Spleen (tissue), 11 donors: ENCODE results near the gene TOM1L2. TPM values are rescaled to one million over a fixed set of nuclear protein-coding genes. Genes with fewer than 3 reads are reported as not detected.
"Not testable (repeated sequence)": the region's sequence is repeated elsewhere in the genome, so short reads cannot be mapped to it uniquely, and the experiment has no call there.

Experiments used
- DNase-seq: peaks from one replicate; pipeline ENCODE4 v3.0.0-alpha.2; 2020
- H3K27ac ChIP-seq, 8 donors: fragments of 200-600 bp; sonication (generic) in 7 of 8; 1 replicate in 4 of 8; 2 replicates in 4 of 8; pipeline versions ENCODE4 v1.5.0 to v1.8.0; 2016 to 2021; ENCODE audit warnings: inconsistent platforms in 4 of 8, mild to moderate bottlenecking in 4 of 8, moderate library complexity in 1 of 8
- H3K27me3 ChIP-seq, 7 donors: fragments of 200-600 bp; sonication (generic) in 6 of 7; replicated peaks in 1 of 7; 1 replicate in 4 of 7; 2 replicates in 3 of 7; pipeline versions ENCODE4 v1.5.0 to v1.8.0; 2016 to 2021; ENCODE audit warnings: inconsistent platforms in 3 of 7, mild to moderate bottlenecking in 1 of 7
- H3K36me3 ChIP-seq, 6 donors: fragments of 200-600 bp; sonication (generic) in 5 of 6; 1 replicate in 4 of 6; 2 replicates in 2 of 6; pipeline versions ENCODE4 v1.5.0 to v1.8.0; 2016 to 2021; ENCODE audit warnings: inconsistent platforms in 2 of 6
- H3K4me1 ChIP-seq, 6 donors: fragments of 200-600 bp; sonication (generic) in 5 of 6; 1 replicate in 3 of 6; 2 replicates in 3 of 6; pipeline versions ENCODE4 v1.5.0 to v1.8.0; 2016 to 2021; ENCODE audit warnings: inconsistent platforms in 3 of 6
- H3K4me3 ChIP-seq, 8 donors: fragments of 200-600 bp; sonication (generic) in 7 of 8; 1 replicate in 4 of 8; 2 replicates in 4 of 8; pipeline versions ENCODE4 v1.5.0 to v1.8.0; 2016 to 2021; ENCODE audit warnings: inconsistent platforms in 4 of 8, mild to moderate bottlenecking in 4 of 8, moderate library complexity in 2 of 8
- H3K9me3 ChIP-seq, 8 donors: fragments of 200-600 bp; sonication (generic) in 7 of 8; 1 replicate in 4 of 8; 2 replicates in 4 of 8; pipeline versions ENCODE4 v1.5.0 to v1.8.0; 2016 to 2021; ENCODE audit warnings: inconsistent platforms in 4 of 8
- POLR2A ChIP-seq, 3 donors: fragments of 450-650 bp; IDR thresholded peaks; one replicate each; pipeline ENCODE4 v1.5.1; 2017; ENCODE audit warnings: antibody characterized with exemption in 3 of 3, mild to moderate bottlenecking in 1 of 3
- POLR2AphosphoS5 ChIP-seq, 3 donors: sonication (generic); formaldehyde crosslinking; IDR thresholded peaks; one replicate each; pipeline ENCODE4 v1.5.1; 2017; ENCODE audit warnings: antibody characterized with exemption in 3 of 3
- WGBS, 5 donors: extraction: QIAGEN DNeasy Blood & Tissue Kit in 3 of 5; methylation state at CpG; one replicate each; pipeline versions ENCODE4 v1.1.5 to v1.1.7; 2013 to 2018; 5-methylcytosine and 5-hydroxymethylcytosine counted together
- intact Hi-C: fragments of 100-400 bp; cut with DNase I; formaldehyde crosslinking; loops from one replicate; pipeline ENCODE4 v1.15.0; 2023; ENCODE audit warnings: low total_unique reads
- polyA plus RNA-seq, 3 donors: library from polyadenylated mRNA; stranded (reverse); fragments of 200-250 nt; gene quantifications; one replicate each; pipeline ENCODE4 v1.2.1, GENCODE V29; 2013
- total RNA-seq, 7 donors: library from RNA; depleted of rRNA in 3 of 7; stranded (reverse); fragments of >200 nt in 3 of 7; fragmentation: NEBNext Ultra II Directional in 4 of 7; extraction: Animal tissue kit (Norgen Biotek cat#: 25700) in 4 of 7; gene quantifications; one replicate each; pipeline versions ENCODE4 v1.1.0 to v1.2.1, GENCODE V29; 2016 to 2021
- TF ChIP-seq, protein P1 (sequence below), 11 experiments: fragments of 200-600 bp in 7 of 11; fragments of 450-650 bp in 4 of 11; sonication (generic) in 4 of 11; IDR thresholded peaks in 8 of 11; conservative IDR thresholded peaks in 3 of 11; 1 replicate in 7 of 11; 2 replicates in 4 of 11; pipeline versions ENCODE4 v1.4.0 to v1.8.0; 2016 to 2021; ENCODE audit warnings: antibody characterized with exemption in 11 of 11, inconsistent platforms in 4 of 11, mild to moderate bottlenecking in 1 of 11
- donor health status: healthy with polysubstance abuse.
- donor health status: DM: no; HTN: no; CAD: no; lungs with moderate emphysema.
- donor health status: DM: no; HTN: no; CAD: no.
- donor health status: Bipolar disorder and iron deficiency.
- donor health status: healthy.
- donor health status: DM: no; HTN: no; CAD: no.
- donor health status: DM: yes; HTN: yes; CAD: no.

The TOM1L2 gene
- total and polyA plus RNA-seq, 10 donors, result 5.3 to 82.6 (median 53.6) TPM

DNA sequence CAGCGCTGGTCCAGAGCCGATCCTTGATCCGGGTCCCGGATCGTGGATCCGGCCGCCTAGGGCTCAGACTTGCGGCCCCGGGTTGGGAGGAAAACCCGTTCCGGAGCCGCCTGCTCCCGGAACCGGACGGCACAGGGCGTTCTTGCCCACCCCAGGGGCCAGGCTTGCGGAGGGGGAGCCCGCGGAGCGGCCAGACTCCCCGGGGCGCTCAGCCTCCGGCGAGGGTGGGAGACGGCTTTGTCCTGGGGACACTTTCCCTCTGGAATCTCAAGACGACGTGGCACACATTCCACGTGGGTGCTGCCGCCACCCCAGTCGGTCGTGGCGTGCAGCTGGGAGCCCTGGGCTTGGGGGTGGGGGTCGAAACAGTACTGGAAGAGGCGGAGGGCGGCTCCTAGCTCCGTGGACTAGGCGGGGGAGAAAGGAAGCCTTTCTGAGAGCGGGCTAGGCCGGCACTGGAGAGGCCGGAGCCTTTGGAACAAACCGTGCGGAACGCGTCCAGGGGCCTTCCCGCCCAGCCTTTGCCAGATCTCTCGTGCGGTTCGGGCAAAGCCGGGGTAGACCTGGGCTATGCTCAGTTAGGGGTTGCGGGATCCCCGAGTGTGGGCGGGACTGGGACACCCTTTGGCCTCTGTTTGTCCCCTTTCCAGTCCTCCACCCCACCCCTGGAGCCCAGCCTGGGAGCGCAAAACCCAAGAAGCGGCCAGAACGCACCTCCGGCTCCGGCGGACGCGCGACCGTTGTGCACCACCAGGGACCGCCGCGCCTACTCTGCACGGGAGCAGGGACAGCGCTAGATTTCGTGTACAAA is 161.9 kb downstream of the TOM1L2 start:
- Histone ChIP-seq H3K4me1 (peaks cover 9 to 61% (median 20%) of the 10 kb centered on the region in 6 donors), H3K27me3 (no peaks in the 10 kb centered on the region), H3K9me3 (no peaks in the 10 kb centered on the region), H3K4me3 (peak overlapping the region in 1 of 8 donors; percentile 11), H3K27ac (peak overlapping the region in 6 of 8 donors; percentile 5 to 67 (median 50)), H3K36me3 (peaks cover 0 to 90% (median 45%) of the 10 kb centered on the region in 6 donors)
- no peak for DNase-seq
- intact Hi-C loops, result loop anchor here (10.0 kb wide), 1 partner anchor 105 kb away; no protein-coding TSS in a partner anchor
- TF ChIP-seq POLR2A (IDR thresholded peaks at IDR 0.05), result no peak
- TF ChIP-seq, protein P1, sequence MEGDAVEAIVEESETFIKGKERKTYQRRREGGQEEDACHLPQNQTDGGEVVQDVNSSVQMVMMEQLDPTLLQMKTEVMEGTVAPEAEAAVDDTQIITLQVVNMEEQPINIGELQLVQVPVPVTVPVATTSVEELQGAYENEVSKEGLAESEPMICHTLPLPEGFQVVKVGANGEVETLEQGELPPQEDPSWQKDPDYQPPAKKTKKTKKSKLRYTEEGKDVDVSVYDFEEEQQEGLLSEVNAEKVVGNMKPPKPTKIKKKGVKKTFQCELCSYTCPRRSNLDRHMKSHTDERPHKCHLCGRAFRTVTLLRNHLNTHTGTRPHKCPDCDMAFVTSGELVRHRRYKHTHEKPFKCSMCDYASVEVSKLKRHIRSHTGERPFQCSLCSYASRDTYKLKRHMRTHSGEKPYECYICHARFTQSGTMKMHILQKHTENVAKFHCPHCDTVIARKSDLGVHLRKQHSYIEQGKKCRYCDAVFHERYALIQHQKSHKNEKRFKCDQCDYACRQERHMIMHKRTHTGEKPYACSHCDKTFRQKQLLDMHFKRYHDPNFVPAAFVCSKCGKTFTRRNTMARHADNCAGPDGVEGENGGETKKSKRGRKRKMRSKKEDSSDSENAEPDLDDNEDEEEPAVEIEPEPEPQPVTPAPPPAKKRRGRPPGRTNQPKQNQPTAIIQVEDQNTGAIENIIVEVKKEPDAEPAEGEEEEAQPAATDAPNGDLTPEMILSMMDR (IDR thresholded peaks at IDR 0.05 in 8 of 11, conservative IDR thresholded peaks at IDR 0.05 in 3 of 11), result no peak
- TF ChIP-seq POLR2AphosphoS5 (IDR thresholded peaks at IDR 0.05), result peak in 2 of 3 donors; percentile 30 to 63
- 66 to 92% (median 86%) methylated on average over 44 to 68 of the region's 68 CpGs for WGBS, 5 donors

DNA sequence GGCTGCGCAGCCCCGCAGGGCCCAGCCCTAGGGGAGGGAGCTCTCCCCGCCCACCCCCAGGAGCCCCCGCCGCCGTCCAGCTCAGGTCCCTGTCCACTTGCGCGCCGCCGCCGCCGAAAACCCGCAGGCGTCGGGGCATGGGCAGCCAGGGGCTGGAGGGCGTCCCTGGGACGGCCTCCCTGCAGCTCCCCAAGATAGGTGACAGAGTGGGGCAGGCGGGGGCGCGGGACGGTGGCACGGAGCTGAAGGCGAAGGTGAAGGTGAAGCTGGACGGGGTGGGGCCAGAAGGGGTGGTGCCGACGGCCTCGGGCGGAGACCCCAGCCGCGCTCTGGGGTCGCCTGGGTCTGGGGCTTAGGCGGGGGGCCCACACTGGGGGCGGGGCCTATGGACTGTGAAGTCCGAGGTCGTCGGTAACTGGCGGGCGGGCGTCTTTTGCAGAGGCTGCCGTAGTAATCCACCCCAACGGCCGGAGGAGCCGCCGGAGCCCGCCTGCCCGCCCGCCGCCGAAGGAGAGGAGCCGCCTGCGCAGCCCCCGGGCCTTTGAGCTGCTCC is 162.6 kb downstream of the TOM1L2 start:
- intact Hi-C loops, result loop anchor here (10.0 kb wide), 1 partner anchor 105 kb away; no protein-coding TSS in a partner anchor
- TF ChIP-seq POLR2A (IDR thresholded peaks at IDR 0.05) (no peak), POLR2AphosphoS5 (IDR thresholded peaks at IDR 0.05) (no peak)
- TF ChIP-seq, protein P1 (IDR thresholded peaks at IDR 0.05 in 8 of 11, conservative IDR thresholded peaks at IDR 0.05 in 3 of 11), result no peak
- WGBS, 5 donors, result 76 to 94% (median 87%) methylated on average over 33 to 52 of the region's 52 CpGs
- no peaks in the 10 kb centered on the region for H3K9me3 ChIP-seq
- no peaks in the 10 kb centered on the region for H3K27me3 ChIP-seq
- H3K4me3 ChIP-seq, result peak overlapping the region in 1 of 8 donors; percentile 11
- DNase-seq, result no peak
- H3K36me3 ChIP-seq, result peaks cover 0 to 90% (median 45%) of the 10 kb centered on the region in 6 donors
- peaks cover 9 to 55% (median 20%) of the 10 kb centered on the region in 6 donors for H3K4me1 ChIP-seq
- peak overlapping the region in 6 of 8 donors; percentile 5 to 67 (median 50) for H3K27ac ChIP-seq

DNA sequence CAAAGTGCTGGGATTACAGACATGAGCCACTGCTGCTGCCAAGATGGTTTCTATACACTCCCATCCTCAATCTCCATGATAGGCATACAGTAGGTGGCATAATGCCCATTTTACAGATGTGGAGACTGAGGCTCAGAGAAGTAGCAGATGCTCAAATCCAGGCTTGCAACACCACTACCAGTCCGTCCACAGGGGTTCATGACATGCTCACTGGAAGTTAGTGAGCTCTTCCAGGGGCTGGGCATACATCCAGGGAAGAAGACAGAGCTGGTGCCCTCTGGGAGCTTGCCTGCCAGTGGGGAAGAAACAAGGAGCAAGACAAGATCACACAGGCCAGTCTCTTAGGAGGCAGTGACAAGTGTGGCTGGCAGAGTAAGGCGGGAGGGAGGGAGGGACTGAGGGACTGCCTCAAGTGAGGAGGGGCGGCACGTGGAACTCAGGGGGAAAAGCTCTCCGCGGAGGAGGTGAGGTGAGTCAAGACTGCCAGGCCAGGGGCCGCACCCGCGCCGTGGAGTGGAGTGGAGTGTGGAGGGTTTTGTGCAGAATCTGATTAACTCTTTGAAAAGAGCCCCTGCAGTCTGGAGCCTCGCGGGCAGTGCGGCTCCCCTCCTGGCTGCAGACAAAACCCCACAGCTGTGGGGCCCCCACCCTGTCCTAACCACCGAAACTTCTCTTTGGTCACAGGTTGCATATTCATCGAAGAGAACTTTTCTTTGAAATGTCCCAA is 163.3 kb downstream of the TOM1L2 start:
- Histone ChIP-seq H3K4me1 (peaks cover 9 to 55% (median 20%) of the 10 kb centered on the region in 6 donors), H3K27me3 (no peaks in the 10 kb centered on the region), H3K27ac (no peak overlapping the region), H3K36me3 (peaks cover 0 to 90% (median 44%) of the 10 kb centered on the region in 6 donors), H3K9me3 (no peaks in the 10 kb centered on the region), H3K4me3 (no peak overlapping the region)
- DNase-seq, result no peak
- intact Hi-C loops, result no loop called here
- WGBS, 5 donors, result 64 to 77% (median 69%) methylated on average over 12 to 15 of the region's 15 CpGs
- TF ChIP-seq POLR2AphosphoS5 (IDR thresholded peaks at IDR 0.05) (no peak), POLR2A (IDR thresholded peaks at IDR 0.05) (no peak)
- TF ChIP-seq, protein P1 (IDR thresholded peaks at IDR 0.05 in 8 of 11, conservative IDR thresholded peaks at IDR 0.05 in 3 of 11), result no peak

DNA sequence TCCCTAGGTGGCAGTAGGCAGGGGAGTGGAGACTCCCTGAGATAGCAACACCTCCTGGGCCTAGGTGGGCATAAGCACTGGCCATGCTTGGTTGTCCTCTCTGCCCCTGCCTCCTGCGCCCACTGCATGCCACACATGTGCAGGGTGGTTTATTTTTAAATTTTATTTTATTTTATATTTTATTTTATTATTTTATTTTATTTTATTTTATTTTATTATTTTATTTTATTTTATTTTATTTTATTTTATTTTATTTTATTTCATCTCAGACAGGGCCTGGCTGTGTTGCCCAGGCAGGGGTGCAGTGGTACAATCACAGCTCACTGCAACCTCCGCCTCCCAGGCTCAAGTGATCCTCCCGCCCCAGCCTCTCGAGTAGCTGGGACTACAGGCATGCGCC is 164.0 kb downstream of the TOM1L2 start:
- H3K27me3 ChIP-seq, H3K9me3 ChIP-seq, H3K27ac ChIP-seq, intact Hi-C loops, DNase-seq, H3K4me3 ChIP-seq: not testable (repeated sequence)
- WGBS, 5 donors, result 96 to 98% (median 97%) methylated on average over 5 of the region's 5 CpGs
- H3K4me1 ChIP-seq, result peaks cover 9 to 55% (median 20%) of the 10 kb centered on the region in 6 donors
- peaks cover 0 to 90% (median 42%) of the 10 kb centered on the region in 6 donors for H3K36me3 ChIP-seq
